HEK293T (cell line): ENCODE measurements around the gene PRXL2C.

ENCODE experiments used
- ARNT ChIP-seq: fragments of 450-650 bp; IDR thresholded peaks from 2 replicates; pipeline ENCODE4 v1.6.1; 2017; ENCODE audit warnings: mild to moderate bottlenecking
- CTBP1 ChIP-seq: fragments of 450-650 bp; IDR thresholded peaks from 2 replicates; pipeline ENCODE4 v1.6.1; 2016; ENCODE audit warnings: borderline replicate concordance
- ELF4 ChIP-seq: fragments of 450-650 bp; IDR thresholded peaks from 2 replicates; pipeline ENCODE4 v1.6.1; 2017; ENCODE audit warnings: antibody characterized with exemption
- FOXA1 ChIP-seq: fragments of 450-650 bp; IDR thresholded peaks from 2 replicates; pipeline ENCODE4 v1.6.1; 2016; ENCODE audit warnings: mild to moderate bottlenecking
- FOXK2 ChIP-seq: fragments of 450-650 bp; IDR thresholded peaks from 2 replicates; pipeline ENCODE4 v1.6.1; 2016; ENCODE audit warnings: mild to moderate bottlenecking
- FOXM1 ChIP-seq: fragments of 450-650 bp; IDR thresholded peaks from 2 replicates; pipeline ENCODE4 v1.6.1; 2017; ENCODE audit warnings: mild to moderate bottlenecking, borderline replicate concordance
- HDGF ChIP-seq: fragments of 450-650 bp; IDR thresholded peaks from 2 replicates; pipeline ENCODE4 v1.6.1; 2017; ENCODE audit warnings: antibody characterized with exemption, borderline replicate concordance
- NFRKB ChIP-seq: fragments of 450-650 bp; IDR thresholded peaks from 2 replicates; pipeline ENCODE4 v1.6.1; 2016; ENCODE audit warnings: mild to moderate bottlenecking, moderate library complexity
- PKNOX1 ChIP-seq: fragments of 450-650 bp; IDR thresholded peaks from 2 replicates; pipeline ENCODE4 v1.6.1; 2016
- SP1 ChIP-seq: fragments of 450-650 bp; IDR thresholded peaks from 2 replicates; pipeline ENCODE4 v1.6.1; 2017
- SUZ12 ChIP-seq: fragments of 450-650 bp; IDR thresholded peaks from 2 replicates; pipeline ENCODE4 v1.6.1; 2016; ENCODE audit warnings: mild to moderate bottlenecking
- TARDBP ChIP-seq: fragments of 450-650 bp; IDR thresholded peaks from 2 replicates; pipeline ENCODE4 v1.6.1; 2016
- ZNF384 ChIP-seq: fragments of 450-650 bp; IDR thresholded peaks from 2 replicates; pipeline ENCODE4 v1.6.1; 2016

- no peak for TF ChIP-seq SUZ12
- no peak for TF ChIP-seq SP1
- TF ChIP-seq HDGF = no peak
- no peak for TF ChIP-seq CTBP1
- no peak for TF ChIP-seq TARDBP
- no peak for TF ChIP-seq FOXM1
- TF ChIP-seq PKNOX1 = no peak
- no peak for TF ChIP-seq ELF4
- no peak for TF ChIP-seq FOXK2
- TF ChIP-seq ZNF384 = peak; percentile 56
- TF ChIP-seq NFRKB = no peak
- TF ChIP-seq FOXA1 = no peak
- no peak for TF ChIP-seq ARNT
Observed at GRCh38 chr9:96596601-96597111, 58.5 kb downstream of the PRXL2C start.
